IMR-90 (cell line): ENCODE results near the gene RPTOR.

Experiments used
- CEBPB ChIP-seq: IDR thresholded peaks from 2 replicates; pipeline ENCODE4 v1.6.1; 2012; ENCODE audit warnings: low read depth, low read length, improper control_type of control experiment
- MAFK ChIP-seq: IDR thresholded peaks from 2 replicates; pipeline ENCODE4 v1.6.1; 2012; ENCODE audit warnings: low read depth, low read length, improper control_type of control experiment
- MAZ ChIP-seq: IDR thresholded peaks from 2 replicates; pipeline ENCODE4 v1.6.1; 2012; ENCODE audit warnings: low read depth, mild to moderate bottlenecking, low read length, improper control_type of control experiment, moderate library complexity, borderline replicate concordance
- NFE2L2 ChIP-seq: fragments of 150-350 bp; IDR thresholded peaks from 2 replicates; pipeline ENCODE4 v1.6.1; 2016; ENCODE audit warnings: low read depth, mild to moderate bottlenecking, low read length
- POLR2A ChIP-seq: IDR thresholded peaks from 2 replicates; pipeline ENCODE4 v1.6.1; 2012; ENCODE audit warnings: mild to moderate bottlenecking, low read depth, low read length
- RAD21 ChIP-seq: IDR thresholded peaks from 2 replicates; pipeline ENCODE4 v1.6.1; 2012; ENCODE audit warnings: low read length, improper control_type of control experiment
- RCOR1 ChIP-seq: IDR thresholded peaks from 2 replicates; pipeline ENCODE4 v1.6.1; 2012; ENCODE audit warnings: mild to moderate bottlenecking, low read length, improper control_type of control experiment; ENCODE audit not compliant: insufficient replicate concordance
- RFX5 ChIP-seq: IDR thresholded peaks from 2 replicates; pipeline ENCODE4 v1.8.0; 2012; ENCODE audit warnings: low read depth, mild to moderate bottlenecking, low read length, moderate library complexity
- SMC3 ChIP-seq: fragments of 150-350 bp; IDR thresholded peaks from 2 replicates; pipeline ENCODE4 v1.6.1; 2016; ENCODE audit warnings: low read depth, mild to moderate bottlenecking, antibody characterized with exemption, low read length, moderate library complexity
- USF2 ChIP-seq: fragments of 150-350 bp; IDR thresholded peaks from 2 replicates; pipeline ENCODE4 v1.6.1; 2017; ENCODE audit warnings: mild to moderate bottlenecking, antibody characterized with exemption, low read length, low read depth
- TF ChIP-seq, protein P1 (sequence below): conservative IDR thresholded peaks from 2 replicates; pipeline ENCODE4 v1.5.1; 2012; ENCODE audit warnings: mild to moderate bottlenecking, low read depth, low read length, improper control_type of control experiment

- TF ChIP-seq, protein P1, sequence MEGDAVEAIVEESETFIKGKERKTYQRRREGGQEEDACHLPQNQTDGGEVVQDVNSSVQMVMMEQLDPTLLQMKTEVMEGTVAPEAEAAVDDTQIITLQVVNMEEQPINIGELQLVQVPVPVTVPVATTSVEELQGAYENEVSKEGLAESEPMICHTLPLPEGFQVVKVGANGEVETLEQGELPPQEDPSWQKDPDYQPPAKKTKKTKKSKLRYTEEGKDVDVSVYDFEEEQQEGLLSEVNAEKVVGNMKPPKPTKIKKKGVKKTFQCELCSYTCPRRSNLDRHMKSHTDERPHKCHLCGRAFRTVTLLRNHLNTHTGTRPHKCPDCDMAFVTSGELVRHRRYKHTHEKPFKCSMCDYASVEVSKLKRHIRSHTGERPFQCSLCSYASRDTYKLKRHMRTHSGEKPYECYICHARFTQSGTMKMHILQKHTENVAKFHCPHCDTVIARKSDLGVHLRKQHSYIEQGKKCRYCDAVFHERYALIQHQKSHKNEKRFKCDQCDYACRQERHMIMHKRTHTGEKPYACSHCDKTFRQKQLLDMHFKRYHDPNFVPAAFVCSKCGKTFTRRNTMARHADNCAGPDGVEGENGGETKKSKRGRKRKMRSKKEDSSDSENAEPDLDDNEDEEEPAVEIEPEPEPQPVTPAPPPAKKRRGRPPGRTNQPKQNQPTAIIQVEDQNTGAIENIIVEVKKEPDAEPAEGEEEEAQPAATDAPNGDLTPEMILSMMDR, result no peak
- TF ChIP-seq POLR2A (no peak), CEBPB (no peak), MAFK (no peak), RAD21 (no peak), RFX5 (no peak), RCOR1 (no peak), USF2 (no peak), NFE2L2 (no peak), SMC3 (no peak), MAZ (no peak)
These were observed 187.6 kb downstream of the RPTOR start for GRCh38 chr17:80732268-80732667.
